Measurements from ENCODE around the gene SHB. TPM values are rescaled to one million over a fixed set of nuclear protein-coding genes. Genes with fewer than 3 reads are reported as not detected.
A peak's percentile ranks its signal among the peaks of the same experiment; 100 is the strongest.
"Not testable (repeated sequence)": the region's sequence is repeated elsewhere in the genome, so short reads cannot be mapped to it uniquely, and the experiment has no call there.

Gene SHB
- total RNA-seq, 1 donor from 2014 or later, result 34.0 TPM

- ATAC-seq, result no peak
Measured at GRCh38 chr9:38062106-38062497, 6.9 kb downstream of the SHB start.

DNA sequence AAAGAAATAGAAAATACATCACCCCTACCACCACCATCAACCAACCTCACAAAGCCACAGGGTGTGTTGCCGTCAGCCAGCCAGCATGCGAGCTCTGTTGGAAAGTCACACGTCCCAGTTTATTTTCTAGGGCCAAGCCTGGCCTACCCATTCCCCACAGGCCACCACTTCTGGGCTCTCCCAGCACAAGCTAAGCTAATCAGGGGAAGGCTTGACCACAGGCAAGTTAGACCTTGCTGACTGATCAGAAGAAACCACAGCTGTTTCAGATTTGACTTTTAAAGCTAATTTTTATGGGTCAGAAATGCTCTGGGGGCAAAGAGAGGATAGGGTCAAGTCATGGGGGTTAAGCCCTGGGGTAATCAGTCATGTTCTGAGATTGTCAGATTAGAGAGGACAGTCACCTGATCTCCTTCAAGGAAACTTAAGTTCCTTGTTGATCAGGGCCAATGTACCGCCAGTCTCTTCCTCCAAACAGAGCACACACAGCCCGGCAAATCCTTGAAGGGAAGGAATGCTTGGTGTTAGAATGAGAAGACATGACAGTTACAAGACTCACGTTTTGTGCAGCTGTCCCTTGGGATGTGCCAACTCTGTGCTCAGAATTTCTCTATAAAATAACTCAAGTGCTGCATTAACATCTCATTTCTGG lies 7.6 kb downstream of the SHB start:
- no peak for ATAC-seq

DNA sequence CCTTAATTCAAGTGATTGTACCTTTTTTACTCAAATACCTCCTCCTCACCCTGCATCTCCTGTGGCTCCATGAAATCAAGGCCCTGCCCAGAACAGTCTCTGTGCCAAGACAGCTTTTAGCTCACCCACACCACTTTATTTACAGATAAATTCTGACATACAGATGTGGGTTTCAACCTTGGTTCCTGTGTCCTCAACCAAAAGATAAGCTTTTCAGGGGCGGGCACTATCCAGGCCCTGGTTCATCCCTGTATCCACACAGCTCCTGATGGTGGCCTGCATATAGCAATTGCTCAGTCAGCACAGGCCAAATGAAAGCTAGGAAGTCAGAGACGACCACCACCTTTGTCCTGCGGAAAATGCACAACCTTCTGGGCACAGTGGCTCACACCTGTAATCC lies 8.3 kb downstream of the SHB start:
- ATAC-seq, result no peak

DNA sequence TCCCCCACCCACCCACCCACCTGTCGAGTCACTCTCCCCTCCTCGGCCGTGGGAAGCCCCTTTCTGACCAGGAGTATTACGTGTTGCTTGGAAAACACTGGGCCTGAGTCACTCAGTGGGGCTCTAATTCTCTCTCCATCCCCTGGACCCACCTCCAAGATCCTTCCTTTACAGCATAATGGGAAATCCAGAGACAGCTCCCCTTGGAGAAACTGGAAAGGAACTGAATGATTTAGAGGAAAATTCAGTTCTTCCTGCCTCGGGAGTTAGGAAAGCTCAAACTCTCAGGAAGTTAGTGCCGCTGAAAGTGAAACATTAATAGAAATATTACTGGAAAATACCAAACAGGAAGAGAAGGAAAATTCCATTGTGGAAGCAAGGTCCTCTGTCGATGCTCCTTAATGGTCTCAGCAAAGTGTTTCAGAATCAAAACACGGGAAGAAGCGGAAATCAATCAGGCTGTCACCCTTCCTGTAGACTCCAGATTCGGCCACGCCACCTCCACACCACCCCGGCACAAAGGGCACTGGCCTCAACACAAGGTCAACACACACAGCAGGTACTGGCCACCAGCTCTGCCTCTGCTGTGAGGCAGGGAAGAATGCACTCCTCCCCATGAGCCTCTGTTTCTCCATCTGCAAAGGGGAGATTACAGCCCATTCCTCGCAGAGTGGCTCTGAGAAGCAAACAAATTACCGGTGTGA lies 9.6 kb downstream of the SHB start:
- no peak for ATAC-seq

GRCh38 chr9:38058452-38059232 lies 10.4 kb downstream of the SHB start:
- ATAC-seq, result no peak

DNA sequence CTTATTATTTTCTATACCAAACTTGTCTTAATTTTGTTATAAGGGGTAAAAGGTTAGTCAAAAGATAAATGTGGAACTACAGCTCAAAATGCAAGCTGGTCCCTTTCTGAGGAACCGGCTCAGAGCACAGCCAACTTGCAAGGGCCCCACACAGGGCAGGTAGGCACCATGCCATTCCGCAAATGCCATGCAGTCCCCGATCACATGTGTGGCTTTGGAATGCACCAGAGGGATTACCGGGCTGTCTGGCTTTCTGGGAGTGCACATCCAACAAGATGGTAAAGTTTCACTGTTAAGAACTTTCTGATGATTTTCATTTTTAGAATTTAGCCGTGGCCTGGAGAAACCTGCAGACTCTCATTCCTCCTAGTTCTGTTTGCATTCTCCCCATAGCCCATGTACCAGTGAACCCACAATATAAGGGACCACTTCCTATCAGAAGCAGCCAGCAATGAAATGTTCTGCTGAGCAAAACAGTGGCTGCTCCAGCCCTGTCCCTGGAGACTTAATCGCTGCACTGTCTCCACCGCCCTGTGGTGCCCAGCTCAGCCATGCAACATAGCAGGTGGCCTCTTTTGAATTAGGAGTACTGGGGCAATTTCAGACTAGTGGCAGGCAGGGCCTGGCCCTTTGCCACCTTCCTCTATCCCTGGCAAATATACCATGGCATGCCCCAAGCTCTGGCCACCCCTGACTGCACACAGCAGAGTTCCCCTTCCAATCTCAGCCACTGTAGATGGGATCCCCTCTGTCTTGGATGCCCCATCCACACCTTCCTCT lies 11.4 kb downstream of the SHB start:
- ATAC-seq, result peak; percentile 40

DNA sequence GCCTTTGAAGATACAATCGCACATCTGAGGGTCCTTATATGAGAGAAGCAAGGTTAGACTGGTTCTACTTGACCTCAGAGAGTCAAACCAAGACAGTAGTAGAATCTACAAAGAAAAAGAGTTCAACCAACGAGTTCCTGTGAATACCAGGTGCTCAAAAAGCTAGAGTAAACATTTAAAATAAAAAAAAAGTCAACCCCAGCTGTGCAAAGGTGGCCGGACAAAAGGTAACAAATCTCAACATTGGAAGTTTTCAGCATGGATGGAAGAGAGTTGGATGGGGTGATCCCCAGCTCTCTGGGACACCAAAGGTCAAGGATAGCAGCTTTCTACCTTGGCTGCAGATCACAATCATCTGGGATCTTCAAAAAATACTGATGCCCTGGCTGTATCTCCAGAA lies 14.4 kb downstream of the SHB start:
- ATAC-seq, result no peak

DNA sequence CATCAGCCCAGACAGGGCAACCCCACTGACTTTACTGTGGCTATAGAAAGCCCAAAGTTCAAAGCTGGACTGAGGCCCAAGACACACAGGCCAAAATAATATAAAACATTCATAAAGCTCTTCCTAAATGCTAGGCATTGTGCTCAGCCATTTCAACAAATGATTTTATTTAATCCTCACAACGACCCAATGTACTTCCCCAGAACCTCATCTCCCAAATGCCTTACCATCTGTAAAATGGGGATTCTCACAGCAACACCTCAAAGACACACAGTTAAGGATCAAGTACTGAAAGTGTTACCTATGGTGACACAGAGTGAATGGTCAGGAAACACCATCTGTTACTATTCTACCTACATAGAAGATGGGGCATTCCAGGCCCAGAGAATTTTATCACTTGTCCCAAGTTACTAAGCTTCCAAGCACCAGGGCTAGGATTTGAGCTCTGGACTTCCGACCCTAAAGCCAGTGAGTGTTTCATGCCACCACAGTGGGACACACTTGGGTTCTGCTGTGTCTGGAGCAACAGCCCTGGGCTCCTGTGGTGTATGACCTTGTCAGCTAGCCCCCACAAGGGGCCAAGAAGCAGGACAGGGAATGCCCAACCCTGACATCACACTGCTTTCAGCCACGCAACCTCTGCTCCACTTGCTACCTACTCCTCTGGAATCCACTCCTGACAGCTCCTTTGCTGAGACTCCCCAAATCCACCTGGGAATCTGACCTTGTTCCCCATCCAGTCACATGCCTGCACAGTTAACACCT lies 15.1 kb downstream of the SHB start:
- no peak for ATAC-seq

- no peak for ATAC-seq
Measured at GRCh38 chr9:38051780-38052546, 17.1 kb downstream of the SHB start.

GRCh38 chr9:38048316-38048969 lies 20.6 kb downstream of the SHB start:
- ATAC-seq, result no peak

DNA sequence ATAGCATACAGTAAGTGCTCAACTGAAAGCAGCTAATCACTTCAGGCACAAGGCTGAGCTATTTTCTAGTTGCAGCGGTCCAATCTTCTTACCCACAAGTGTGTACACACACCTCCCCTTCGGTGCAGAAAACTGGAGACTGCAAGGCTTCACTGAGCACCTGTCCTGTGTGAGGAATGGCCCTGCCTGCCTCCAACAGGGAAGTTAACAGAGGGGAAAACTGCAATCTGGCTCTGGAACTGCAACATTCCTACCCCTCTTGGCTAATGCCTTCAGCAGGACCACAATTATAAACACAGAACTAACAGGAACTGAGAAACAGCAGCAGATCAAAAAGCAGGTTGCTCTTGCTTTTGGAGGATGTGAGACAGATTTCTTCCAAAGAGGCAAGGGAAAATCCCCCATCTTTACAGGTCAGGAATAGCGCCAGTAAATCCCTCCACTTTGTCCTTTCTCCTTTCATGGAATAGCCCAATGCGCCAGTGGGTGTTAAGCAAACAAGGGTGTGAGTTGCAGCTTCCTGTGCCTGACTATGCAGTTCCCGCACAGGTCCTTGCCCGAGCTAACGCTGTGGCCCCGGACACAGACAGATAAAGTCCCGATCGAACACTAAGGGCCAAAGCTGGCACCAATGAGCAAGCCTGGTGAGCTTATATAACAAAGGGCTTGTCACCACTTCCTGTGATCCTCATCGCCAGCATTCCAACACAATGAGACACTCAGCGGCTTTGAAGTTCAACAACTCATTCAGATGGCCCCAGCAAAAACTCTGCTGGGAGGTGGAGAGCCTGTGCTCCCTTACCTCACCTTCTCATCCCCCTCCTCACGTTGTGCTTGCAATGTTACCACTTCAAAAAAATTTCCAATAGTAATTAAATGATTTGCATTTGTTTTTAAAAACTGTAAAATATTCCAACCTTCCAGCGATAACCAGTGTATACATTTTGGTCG lies 21.5 kb downstream of the SHB start:
- ATAC-seq, result peak; percentile 74

GRCh38 chr9:38046661-38047300 lies 22.2 kb downstream of the SHB start:
- ATAC-seq, result peak; percentile 83

GRCh38 chr9:38045939-38046338 lies 23.1 kb downstream of the SHB start:
- ATAC-seq, result not testable (repeated sequence)

DNA sequence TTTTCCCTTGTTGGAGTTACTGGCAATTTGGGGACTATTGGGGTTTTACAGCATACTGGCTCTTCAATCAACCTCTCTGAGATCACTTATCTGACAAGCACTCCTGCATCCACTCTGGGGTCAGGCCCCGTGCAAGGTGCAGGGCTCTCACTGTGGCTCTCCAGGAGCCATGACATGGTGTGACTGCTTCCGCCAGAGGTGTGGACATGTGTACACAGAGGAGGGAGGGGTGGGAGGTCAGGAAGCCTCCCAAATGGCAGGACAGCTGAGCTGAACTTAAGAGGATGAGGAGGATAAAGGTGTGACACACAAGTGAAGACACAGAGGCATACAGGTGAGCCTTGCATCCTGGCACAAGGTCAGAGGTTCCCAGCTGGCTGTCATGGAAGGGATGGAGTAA lies 24.3 kb downstream of the SHB start:
- no peak for ATAC-seq

DNA sequence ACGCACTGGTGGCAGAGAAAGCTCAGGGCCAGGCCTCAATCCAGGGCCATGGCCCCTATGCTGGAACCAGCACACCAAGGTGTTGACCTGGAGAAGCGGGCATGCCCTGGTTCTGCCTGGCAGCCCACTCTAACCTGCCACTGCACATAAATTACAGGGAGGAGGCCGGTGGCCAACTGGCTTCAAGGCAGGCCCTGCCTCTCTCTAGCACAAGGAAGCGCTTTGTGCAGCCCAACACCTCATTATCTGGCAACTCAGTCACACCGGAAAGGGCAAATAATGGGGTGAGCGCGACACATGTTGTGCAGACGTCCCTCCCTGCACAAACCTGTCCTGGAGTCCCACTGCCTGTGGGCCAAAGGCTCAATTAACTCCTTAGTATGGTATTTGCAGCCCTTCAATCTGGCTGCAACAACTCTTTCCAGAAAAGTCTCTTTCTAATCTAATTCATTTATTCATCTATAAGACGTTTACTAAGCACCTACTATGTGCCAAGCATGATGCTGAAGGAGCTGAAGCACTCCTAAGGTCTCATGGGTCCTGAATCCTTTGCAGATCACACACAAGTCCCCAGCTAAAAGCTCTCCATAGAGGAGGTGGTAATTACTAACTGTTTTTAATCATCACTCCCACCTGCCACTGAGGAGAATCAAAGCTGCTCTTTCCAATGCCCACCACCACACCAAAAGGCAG lies 24.9 kb downstream of the SHB start:
- ATAC-seq, result peak; percentile 65

DNA sequence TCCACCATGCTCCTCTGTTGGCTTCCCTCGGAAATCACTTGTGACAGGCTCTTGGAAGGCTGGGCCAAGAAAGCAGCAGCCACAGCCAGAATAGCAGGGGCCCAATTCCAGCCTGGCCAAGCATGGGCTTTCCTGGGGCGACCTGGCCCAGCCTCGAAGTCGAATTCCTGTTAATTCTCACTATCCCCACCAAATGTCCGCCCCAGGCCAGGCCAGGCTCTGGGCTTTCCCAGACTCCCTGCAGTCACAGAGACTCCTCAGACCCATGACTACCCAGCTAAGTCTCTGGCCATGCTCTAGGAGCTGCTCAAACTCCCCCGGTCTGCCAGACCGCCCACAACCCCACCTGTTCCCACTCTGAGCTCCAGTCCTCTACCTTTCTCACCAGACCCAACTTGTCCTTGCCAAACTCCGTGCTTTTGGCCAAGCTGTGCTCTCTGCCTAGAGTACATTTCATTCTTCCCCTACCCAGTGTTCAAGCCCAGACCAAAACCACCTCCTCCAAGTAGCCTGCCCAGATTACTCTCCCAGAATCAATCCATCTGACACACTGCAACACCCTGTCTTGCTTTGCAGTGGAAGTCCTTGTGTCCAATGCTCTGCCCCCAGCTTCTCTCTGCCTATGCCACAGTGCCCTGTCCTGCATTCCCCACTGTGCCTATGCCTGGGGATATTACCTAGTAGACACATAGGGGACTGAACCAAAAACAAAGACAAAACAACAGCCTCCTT lies 26.2 kb downstream of the SHB start:
- ATAC-seq, result no peak

- ATAC-seq, result peak; percentile 56
Measured at GRCh38 chr9:38041564-38042243, 27.3 kb downstream of the SHB start.
